NCI-H510A (cell line): ENCODE measurements around the gene DAPK1.

Source experiments
- DNase-seq: peaks from one replicate; lab custom pipeline; 2025; lab: John Stamatoyannopoulos, UW

Gene DAPK1

DNA sequence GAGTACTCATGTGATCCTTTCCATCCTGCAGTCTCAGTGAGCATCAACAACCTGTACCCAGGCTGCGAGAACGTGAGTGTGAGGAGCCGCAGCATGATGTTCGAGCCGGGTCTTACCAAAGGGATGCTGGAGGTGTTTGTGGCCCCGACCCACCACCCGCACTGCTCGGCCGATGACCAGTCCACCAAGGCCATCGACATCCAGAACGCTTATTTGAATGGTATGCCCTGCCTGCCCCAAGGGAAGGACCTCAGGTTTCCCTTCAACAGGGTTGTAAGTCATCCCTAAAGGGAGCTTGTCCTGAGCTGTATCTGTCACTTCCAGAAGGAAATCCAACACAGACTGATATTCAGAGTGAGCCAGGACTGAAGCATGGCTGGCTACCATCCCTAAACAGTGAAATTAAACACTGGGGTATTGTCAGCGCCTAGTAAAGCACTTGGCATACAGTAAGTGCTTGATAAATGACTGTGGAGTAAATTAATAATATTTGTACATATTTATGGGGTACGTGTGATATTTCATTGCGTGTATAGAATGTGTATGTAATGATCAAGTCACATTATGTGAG is 188.9 kb downstream of the DAPK1 start:
- no peak for DNase-seq

GRCh38 chr9:87687207-87687606 is 189.5 kb downstream of the DAPK1 start:
- DNase-seq: no peak

DNA sequence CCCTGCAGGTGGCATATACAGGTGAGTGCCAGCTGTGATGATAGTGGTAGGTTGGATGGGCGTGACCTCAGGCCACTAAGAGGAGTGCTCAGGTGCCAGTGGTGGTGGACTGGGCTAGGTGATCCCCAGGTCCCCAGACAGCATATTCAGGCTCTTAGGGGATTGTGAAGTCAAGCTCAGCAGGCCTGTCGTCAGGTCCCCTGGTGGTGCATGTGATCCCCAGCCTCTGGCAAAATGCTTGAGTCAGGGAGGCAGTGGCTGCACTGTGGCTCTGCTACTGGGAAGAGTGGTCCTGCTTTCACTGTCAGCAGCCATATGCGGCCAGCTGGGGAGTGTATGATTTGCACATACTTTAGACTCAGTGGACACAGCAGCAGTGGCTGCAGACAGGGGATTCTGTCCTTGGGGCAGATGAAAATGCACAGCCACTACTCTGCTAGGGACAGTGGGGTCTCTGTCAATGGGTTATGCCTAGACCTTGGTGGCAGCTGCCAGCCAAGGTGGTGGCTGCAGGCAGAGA is 196.6 kb downstream of the DAPK1 start:
- no peak for DNase-seq

DNA sequence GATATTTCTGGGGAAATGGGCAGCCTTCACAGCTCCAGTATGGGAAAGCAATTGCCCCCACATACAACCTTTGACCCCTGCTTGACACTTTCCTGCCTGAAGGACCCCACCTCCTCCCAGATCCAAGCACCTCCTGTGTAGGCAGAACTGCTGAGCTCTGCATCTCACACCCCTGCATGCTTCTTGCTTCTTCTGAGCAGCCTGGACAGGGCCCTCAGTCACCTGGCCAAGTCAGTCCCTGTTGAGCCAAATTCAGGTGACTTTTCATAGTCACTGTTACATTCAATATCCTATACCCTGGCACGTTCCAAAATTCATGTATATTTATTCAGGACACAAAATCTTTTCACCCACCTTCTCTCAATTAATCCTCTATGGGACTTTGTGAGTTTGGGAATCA is 197.9 kb downstream of the DAPK1 start:
- no peak for DNase-seq

- DNase-seq: no peak
Measured at GRCh38 chr9:87696641-87697040, 199.0 kb downstream of the DAPK1 start.

- DNase-seq: no peak
Measured at GRCh38 chr9:87698069-87698809, 200.6 kb downstream of the DAPK1 start.

- DNase-seq: no peak
Measured at GRCh38 chr9:87699835-87700234, 202.2 kb downstream of the DAPK1 start.

DNA sequence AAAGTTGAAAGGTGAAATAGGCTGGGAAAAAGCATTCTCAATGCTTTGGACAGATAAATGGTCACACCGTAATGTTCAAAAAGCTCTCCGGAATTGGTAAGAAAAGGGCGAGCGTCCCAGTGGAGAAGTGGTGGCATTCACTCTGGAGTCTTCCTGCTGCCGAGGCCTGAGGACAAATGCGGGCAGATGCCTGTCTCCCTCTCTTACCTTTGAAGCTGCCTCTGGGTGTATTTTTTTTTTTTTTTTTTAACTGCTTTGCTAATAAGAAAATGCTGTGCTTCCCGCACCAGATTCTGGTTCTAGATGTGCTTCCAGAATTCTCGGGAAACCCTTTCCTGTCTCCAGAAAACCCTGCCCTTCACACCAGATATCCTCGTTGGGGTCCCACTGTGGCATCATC is 203.8 kb downstream of the DAPK1 start:
- no peak for DNase-seq

GRCh38 chr9:87701931-87702421 is 204.3 kb downstream of the DAPK1 start:
- DNase-seq: no peak

GRCh38 chr9:87702921-87703320 is 205.3 kb downstream of the DAPK1 start:
- no peak for DNase-seq

DNA sequence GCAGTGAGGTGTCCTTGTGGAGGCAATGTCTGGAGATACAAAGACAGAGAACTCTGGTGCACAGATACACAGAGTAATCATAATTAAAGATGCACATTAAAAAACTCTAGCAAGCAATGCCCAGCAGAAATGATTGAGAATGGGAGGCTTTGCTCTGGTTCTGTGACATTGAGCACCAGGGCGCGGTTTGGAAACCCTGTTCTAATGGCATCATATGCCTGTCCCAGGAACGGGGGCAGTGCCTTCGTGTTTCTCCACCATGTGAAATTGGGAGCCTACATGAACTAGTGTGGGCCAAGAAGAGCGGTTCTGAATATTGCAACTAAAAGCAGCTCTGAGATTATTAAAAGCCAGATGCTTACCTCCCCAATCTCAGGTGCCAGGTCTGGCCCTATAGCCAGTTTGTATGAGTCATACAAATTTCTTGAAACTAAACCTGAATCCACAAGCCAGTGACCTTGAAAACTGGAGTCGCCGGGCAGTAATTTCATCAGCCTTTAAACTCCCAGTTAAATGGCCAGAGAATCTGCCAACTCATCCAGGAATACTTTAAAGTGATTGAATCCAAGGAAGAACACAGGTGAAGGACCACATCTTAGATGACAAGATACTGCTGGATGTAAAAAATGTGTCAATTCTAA is 206.1 kb downstream of the DAPK1 start:
- DNase-seq: no peak

DNA sequence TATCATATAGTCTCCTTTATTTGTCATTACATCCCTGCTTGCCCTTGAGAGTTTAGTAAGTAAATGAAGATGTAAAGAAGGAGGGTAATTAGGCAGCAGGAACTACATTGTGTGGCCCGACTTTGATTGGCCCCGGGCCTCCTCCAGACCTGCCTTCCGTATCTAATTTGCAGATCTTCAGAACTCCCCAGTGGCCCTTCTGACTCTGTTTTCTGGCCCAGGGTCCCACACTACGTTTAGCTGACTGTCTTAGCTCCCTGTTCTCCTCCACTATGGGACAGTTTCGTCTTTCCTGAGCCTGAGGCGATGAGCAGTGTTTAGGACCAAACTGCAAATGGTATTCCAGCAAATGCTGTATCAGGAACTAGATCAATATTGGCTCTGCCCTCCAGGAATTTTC is 206.7 kb downstream of the DAPK1 start:
- no peak for DNase-seq

- no peak for DNase-seq
Measured at GRCh38 chr9:87706066-87706739, 208.5 kb downstream of the DAPK1 start.

- no peak for DNase-seq
Measured at GRCh38 chr9:87707805-87708506, 210.3 kb downstream of the DAPK1 start.

DNA sequence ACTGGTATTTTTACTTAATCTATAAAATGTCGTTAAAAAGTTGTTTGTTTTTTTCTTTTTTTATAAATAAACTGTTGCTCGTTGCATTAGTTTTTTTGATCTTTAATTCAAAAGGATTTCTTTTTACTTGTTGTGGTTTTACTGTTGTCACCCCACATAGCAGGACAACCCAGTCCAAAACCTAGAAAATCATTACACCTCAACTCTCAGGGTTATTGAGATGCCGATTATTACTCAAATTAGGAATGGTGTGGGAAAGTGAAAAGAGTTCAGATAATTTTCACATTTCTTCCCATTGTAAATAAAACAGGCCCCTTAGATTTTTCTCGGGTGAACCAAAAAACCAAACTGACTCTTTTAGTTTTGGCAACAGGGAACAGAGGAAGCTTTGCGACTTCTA is 210.9 kb downstream of the DAPK1 start:
- DNase-seq: no peak

GRCh38 chr9:87708986-87709728 is 211.5 kb downstream of the DAPK1 start:
- DNase-seq: no peak

DNA sequence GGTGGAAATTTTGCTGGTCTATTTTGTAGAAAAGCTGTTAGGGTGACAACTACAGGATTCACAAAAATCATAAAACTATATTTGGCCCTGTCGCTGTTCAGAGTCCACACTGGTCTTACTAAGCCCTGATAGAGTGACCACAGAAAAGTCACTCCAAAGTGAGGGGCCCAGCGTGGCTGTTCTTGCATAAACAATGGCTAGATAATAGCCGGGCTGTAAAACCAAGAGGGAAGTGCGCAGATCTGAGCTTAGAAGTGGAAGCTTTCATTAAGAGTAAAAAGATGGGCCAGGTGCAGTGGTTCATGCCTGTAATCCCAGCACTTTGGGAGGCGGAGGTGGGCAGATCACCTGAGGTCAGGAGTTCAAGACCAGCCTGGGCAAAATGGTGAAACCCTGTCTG is 212.8 kb downstream of the DAPK1 start:
- DNase-seq: no peak

- DNase-seq: no peak
Measured at GRCh38 chr9:87711857-87712800, 214.5 kb downstream of the DAPK1 start.

- DNase-seq: no peak
Measured at GRCh38 chr9:87712801-87713277, 215.2 kb downstream of the DAPK1 start.
